ENCODE data around the gene POLDIP2. TPM values are rescaled to one million over a fixed set of nuclear protein-coding genes. Genes with fewer than 3 reads are reported as not detected.

The POLDIP2 gene
- total RNA-seq, 1 donor from 2014 or later, result 79.3 TPM

- Mint-ChIP-seq H3K4me1 (ENCODE audit: unreplicated experiment) (peaks cover 28% of the 10 kb centered on the region), H3K27me3 (peaks cover 14% of the 10 kb centered on the region), H3K27ac (peak within 1 kb of the TSS; percentile 91), H3K4me3 (peak within 1 kb of the TSS; percentile 92), H3K9me3 (no peaks in the 10 kb centered on the region), H3K36me3 (peaks cover 4% of the 10 kb centered on the region)
- peak; percentile 92 for DNase-seq (ENCODE audit: extremely low spot score, unreplicated experiment)
- no peak for TF ChIP-seq CTCF (conservative IDR thresholded peaks at IDR 0.05)
Observed at GRCh38 chr17:28371245-28372202, 14.2 kb upstream of the POLDIP2 start, which contains the start of gene SARM1. Gene SARM1 (plus strand): TSS chr17:28371694. CDS start chr17:28372033, 339 bp downstream.

- Mint-ChIP-seq H3K9me3 (no peaks in the 10 kb centered on the region), H3K27me3 (peaks cover 14% of the 10 kb centered on the region), H3K36me3 (peaks cover 4% of the 10 kb centered on the region), H3K4me1 (ENCODE audit: unreplicated experiment) (peaks cover 28% of the 10 kb centered on the region), H3K4me3 (peak overlapping the region; percentile 92), H3K27ac (peak overlapping the region; percentile 91)
- TF ChIP-seq CTCF (conservative IDR thresholded peaks at IDR 0.05), result no peak
- DNase-seq (ENCODE audit: extremely low spot score, unreplicated experiment), result no peak
Observed at GRCh38 chr17:28370744-28371103, 13.4 kb upstream of the POLDIP2 start.

GRCh38 chr17:28370035-28370743 lies 12.9 kb upstream of the POLDIP2 start, which contains the start of gene VTN:
Gene VTN (minus strand): TSS chr17:28370307. CDS start chr17:28370203, 104 bp downstream.
- TF ChIP-seq CTCF (conservative IDR thresholded peaks at IDR 0.05), result no peak
- Mint-ChIP-seq H3K9me3 (no peaks in the 10 kb centered on the region), H3K4me3 (peak within 1 kb of the TSS; percentile 92), H3K27me3 (peaks cover 14% of the 10 kb centered on the region), H3K36me3 (peaks cover 4% of the 10 kb centered on the region), H3K27ac (peak within 1 kb of the TSS; percentile 91), H3K4me1 (ENCODE audit: unreplicated experiment) (peaks cover 28% of the 10 kb centered on the region)
- no peak for DNase-seq (ENCODE audit: extremely low spot score, unreplicated experiment)

GRCh38 chr17:28369684-28370034 lies 12.3 kb upstream of the POLDIP2 start:
- H3K4me1 Mint-ChIP-seq (ENCODE audit: unreplicated experiment), result peaks cover 28% of the 10 kb centered on the region
- H3K9me3 Mint-ChIP-seq, result no peaks in the 10 kb centered on the region
- peaks cover 12% of the 10 kb centered on the region for H3K27me3 Mint-ChIP-seq
- no peak for TF ChIP-seq CTCF (conservative IDR thresholded peaks at IDR 0.05)
- DNase-seq (ENCODE audit: extremely low spot score, unreplicated experiment), result no peak
- H3K27ac Mint-ChIP-seq, result peak overlapping the region; percentile 91
- H3K36me3 Mint-ChIP-seq, result peaks cover 4% of the 10 kb centered on the region
- peak overlapping the region; percentile 79 for H3K4me3 Mint-ChIP-seq

GRCh38 chr17:28368915-28369683 lies 11.8 kb upstream of the POLDIP2 start:
- Mint-ChIP-seq H3K9me3 (no peaks in the 10 kb centered on the region), H3K27me3 (peaks cover 12% of the 10 kb centered on the region), H3K27ac (no peak overlapping the region), H3K36me3 (peaks cover 4% of the 10 kb centered on the region), H3K4me1 (ENCODE audit: unreplicated experiment) (peaks cover 28% of the 10 kb centered on the region), H3K4me3 (no peak overlapping the region)
- no peak for DNase-seq (ENCODE audit: extremely low spot score, unreplicated experiment)
- no peak for TF ChIP-seq CTCF (conservative IDR thresholded peaks at IDR 0.05)
